GM18870 (cell line): ENCODE results near the gene PLA2G4D.

Experiments
- ATAC-seq: cut with Tn5 transposase; IDR thresholded peaks from one replicate; pipeline ENCODE4 v1.9.1; 2021; ENCODE audit warnings: moderate library complexity; ENCODE audit not compliant: unreplicated experiment

PLA2G4D gene

GRCh38 chr15:42032376-42033213 lies 61.8 kb downstream of the PLA2G4D start:
- no peak for ATAC-seq

- ATAC-seq, result no peak
These were observed 63.0 kb downstream of the PLA2G4D start for GRCh38 chr15:42031198-42031915.

- ATAC-seq, result no peak
These were observed 66.8 kb downstream of the PLA2G4D start for GRCh38 chr15:42027521-42027920.

GRCh38 chr15:42024303-42024702 lies 70.1 kb downstream of the PLA2G4D start:
- no peak for ATAC-seq

GRCh38 chr15:42021593-42021992 lies 72.8 kb downstream of the PLA2G4D start:
- ATAC-seq, result no peak

GRCh38 chr15:42020713-42021273 lies 73.6 kb downstream of the PLA2G4D start, which contains the start of gene PLA2G4E:
Gene PLA2G4E (minus strand): TSS chr15:42021042. CDS start chr15:42021030, 12 bp downstream.
- ATAC-seq, result no peak

GRCh38 chr15:42018306-42019224 lies 75.8 kb downstream of the PLA2G4D start:
- no peak for ATAC-seq
